H9 (cell line): ENCODE measurements around the gene RNASEH2B. TPM values are rescaled to one million over a fixed set of nuclear protein-coding genes. Genes with fewer than 3 reads are reported as not detected.

Experiments
- DNase-seq: peaks from one replicate; pipeline ENCODE4 v3.0.0-alpha.2; 2017
- H2AFZ ChIP-seq: one replicate; pipeline ENCODE4 v1.6.1; 2013; ENCODE audit warnings: mild to moderate bottlenecking, low read length, control low read depth, moderate library complexity
- H2AK5ac ChIP-seq: 2 replicates; pipeline ENCODE4 v1.6.1; 2013; ENCODE audit warnings: low read length, control low read depth, mixed read lengths; ENCODE audit not compliant: insufficient read length
- H2BK120ac ChIP-seq: one replicate; pipeline ENCODE4 v1.6.1; 2013; ENCODE audit warnings: low read depth, mild to moderate bottlenecking, low read length, control low read depth, inconsistent platforms; ENCODE audit not compliant: poor library complexity, severe bottlenecking
- H2BK12ac ChIP-seq: 2 replicates; pipeline ENCODE4 v1.6.1; 2013; ENCODE audit warnings: low read length, control low read depth, mixed read lengths, low read depth; ENCODE audit not compliant: insufficient read length
- H2BK15ac ChIP-seq: 2 replicates; pipeline ENCODE4 v1.6.1; 2013; ENCODE audit warnings: low read depth, low read length, control low read depth
- H2BK20ac ChIP-seq: one replicate; pipeline ENCODE4 v1.6.1; 2013; ENCODE audit warnings: low read depth, mild to moderate bottlenecking, low read length, control low read depth, inconsistent platforms; ENCODE audit not compliant: poor library complexity, severe bottlenecking
- H2BK5ac ChIP-seq: 2 replicates; pipeline ENCODE4 v1.6.1; 2013; ENCODE audit warnings: low read length, control low read depth, mixed read lengths; ENCODE audit not compliant: insufficient read length
- H3K14ac ChIP-seq: 2 replicates; pipeline ENCODE4 v1.6.1; 2013; ENCODE audit warnings: low read length, control low read depth; ENCODE audit not compliant: insufficient read depth
- H3K18ac ChIP-seq: 2 replicates; pipeline ENCODE4 v1.6.1; 2013; ENCODE audit warnings: low read depth, mild to moderate bottlenecking, mixed read lengths, low read length, control low read depth; ENCODE audit not compliant: insufficient read length
- H3K23ac ChIP-seq: 2 replicates; pipeline ENCODE4 v1.6.1; 2013; ENCODE audit warnings: low read length, control low read depth, mixed read lengths, low read depth; ENCODE audit not compliant: insufficient read length
- H3K23me2 ChIP-seq: 2 replicates; pipeline ENCODE4 v1.6.1; 2013; ENCODE audit warnings: low read depth, mild to moderate bottlenecking, mixed read lengths, low read length, control low read depth; ENCODE audit not compliant: insufficient read length, poor library complexity, severe bottlenecking
- H3K27ac ChIP-seq: 2 replicates; pipeline ENCODE4 v1.5.1; 2013; ENCODE audit warnings: low read length, control low read depth, mixed read lengths, low read depth; ENCODE audit not compliant: insufficient read length
- H3K27me3 ChIP-seq: 2 replicates; pipeline ENCODE4 v1.6.1; 2013; ENCODE audit warnings: low read length, control low read depth, inconsistent platforms; ENCODE audit not compliant: insufficient read depth
- H3K4ac ChIP-seq: 2 replicates; pipeline ENCODE4 v1.6.1; 2013; ENCODE audit warnings: low read depth, mild to moderate bottlenecking, control low read depth, inconsistent platforms, low read length, moderate library complexity
- H3K4me1 ChIP-seq: 2 replicates; pipeline ENCODE4 v1.6.1; 2013; ENCODE audit warnings: low read length, control low read depth, inconsistent platforms; ENCODE audit not compliant: insufficient read depth
- H3K4me2 ChIP-seq: 2 replicates; pipeline ENCODE4 v1.6.1; 2013; ENCODE audit warnings: low read length, control low read depth, mixed read lengths; ENCODE audit not compliant: insufficient read length, insufficient read depth
- H3K56ac ChIP-seq: 2 replicates; pipeline ENCODE4 v1.6.1; 2013; ENCODE audit warnings: low read depth, mild to moderate bottlenecking, mixed read lengths, low read length, control low read depth; ENCODE audit not compliant: insufficient read length
- H3K79me1 ChIP-seq: 2 replicates; pipeline ENCODE4 v1.6.1; 2013; ENCODE audit warnings: low read depth, mild to moderate bottlenecking, moderate library complexity, low read length, control low read depth, inconsistent platforms; ENCODE audit not compliant: insufficient read depth, poor library complexity, severe bottlenecking
- H3K79me2 ChIP-seq: 2 replicates; pipeline ENCODE4 v1.6.1; 2013; ENCODE audit warnings: low read length, control low read depth, inconsistent platforms; ENCODE audit not compliant: insufficient read depth
- H3K9ac ChIP-seq: 2 replicates; pipeline ENCODE4 v1.6.1; 2013; ENCODE audit warnings: low read length, control low read depth, mixed read lengths; ENCODE audit not compliant: insufficient read length; ENCODE audit errors: extremely low read depth
- H3K9me3 ChIP-seq: one replicate; pipeline ENCODE4 v1.6.1; 2013; ENCODE audit warnings: low read depth, low read length, inconsistent platforms; ENCODE audit not compliant: control insufficient read depth
- H3T11ph ChIP-seq: one replicate; pipeline ENCODE4 v1.6.1; 2013; ENCODE audit warnings: mild to moderate bottlenecking, low read length, control low read depth, inconsistent platforms
- H4K20me1 ChIP-seq: one replicate; pipeline ENCODE4 v1.6.1; 2013; ENCODE audit not compliant: control insufficient read depth, insufficient read length, insufficient read depth
- H4K5ac ChIP-seq: 2 replicates; pipeline ENCODE4 v1.6.1; 2013; ENCODE audit warnings: low read depth, mild to moderate bottlenecking, mixed read lengths, low read length, control low read depth; ENCODE audit not compliant: insufficient read length
- H4K8ac ChIP-seq: replicated peaks from 2 replicates; pipeline ENCODE4 v1.6.1; 2013; ENCODE audit warnings: low read length, control low read depth, mixed read lengths, low read depth; ENCODE audit not compliant: insufficient read length
- H4K91ac ChIP-seq: 2 replicates; pipeline ENCODE4 v1.6.1; 2013; ENCODE audit warnings: low read depth, mild to moderate bottlenecking, moderate library complexity, mixed read lengths, low read length, control low read depth; ENCODE audit not compliant: insufficient read length
- H3K27ac Mint-ChIP-seq, 3 experiments: 2 replicates in 2 of 3; 3 replicates in 1 of 3; pipeline ENCODE4 v1.8.0; 2020 to 2021; ENCODE audit warnings: mixed read lengths in 3 of 3, mild to moderate bottlenecking in 1 of 3, moderate library complexity in 1 of 3
- H3K27me3 Mint-ChIP-seq: 2 replicates; pipeline ENCODE4 v1.8.0; 2021; ENCODE audit warnings: low read depth, mild to moderate bottlenecking, moderate library complexity, mixed read lengths
- H3K36me3 Mint-ChIP-seq, 3 experiments: 2 replicates in 2 of 3; 3 replicates in 1 of 3; pipeline ENCODE4 v1.8.0; 2020 to 2021; ENCODE audit warnings: low read depth in 3 of 3, mixed read lengths in 3 of 3; ENCODE audit not compliant: insufficient read depth in 1 of 3
- H3K4me1 Mint-ChIP-seq, 2 experiments: 2 replicates each; pipeline ENCODE4 v1.8.0; 2020; ENCODE audit warnings: mixed read lengths in 2 of 2
- H3K4me3 Mint-ChIP-seq, 2 experiments: 2 replicates in 1 of 2; 3 replicates in 1 of 2; pipeline ENCODE4 v1.8.0; 2020 to 2021; ENCODE audit warnings: mild to moderate bottlenecking in 2 of 2, mixed read lengths in 2 of 2, moderate library complexity in 1 of 2
- H3K9me3 Mint-ChIP-seq, 2 experiments: 2 replicates in 1 of 2; 3 replicates in 1 of 2; pipeline ENCODE4 v1.8.0; 2020; ENCODE audit warnings: mild to moderate bottlenecking in 2 of 2, mixed read lengths in 2 of 2, moderate library complexity in 1 of 2
- CTCF ChIP-seq: fragments of 200-600 bp; sonication (generic); conservative IDR thresholded peaks from 3 replicates; pipeline ENCODE4 v1.8.0; 2021; ENCODE audit warnings: antibody characterized with exemption, mild to moderate bottlenecking
- WGBS: extraction: QIAGEN DNeasy Blood & Tissue Kit; methylation state at CpG from one replicate; pipeline ENCODE4 v1.1.7; 2013; ENCODE audit warnings: missing lambda C conversion rate, low lambda C conversion rate, mixed read lengths; ENCODE audit not compliant: insufficient read length; ENCODE audit errors: extremely low coverage; 5-methylcytosine and 5-hydroxymethylcytosine counted together
- total RNA-seq: library from RNA; stranded (reverse); gene quantifications from 2 replicates; pipeline ENCODE4 v1.2.1, GENCODE V29; 2021

Gene RNASEH2B
- total RNA-seq, 1 experiment from 2014 or later = 53.9 TPM

- no peaks in the 10 kb centered on the region for H3K9me3 ChIP-seq
- no peak for DNase-seq
- no peaks in the 10 kb centered on the region for H3K27me3 ChIP-seq
- H3K23me2 ChIP-seq = no peaks in the 10 kb centered on the region
- no peak overlapping the region for H2BK20ac ChIP-seq
- no peak overlapping the region for H2BK15ac ChIP-seq
- H3K4me3 Mint-ChIP-seq = no peak overlapping the region
- no peak overlapping the region for H3K4me2 ChIP-seq
- no peak overlapping the region for H2BK5ac ChIP-seq
- peaks cover 0 to 6% (median 3%) of the 10 kb centered on the region in 3 experiments; a peak in 3 of 7 replicates for H3K36me3 Mint-ChIP-seq
- H4K91ac ChIP-seq = no peak overlapping the region
- no peak overlapping the region for H3K9ac ChIP-seq
- H2AK5ac ChIP-seq = no peak overlapping the region
- peaks cover 6% of the 10 kb centered on the region; the same call in 1 of the 2 replicates for H3K27me3 Mint-ChIP-seq
- no CpG with 5 or more reads among the region's 1 CpG for WGBS
- H4K20me1 ChIP-seq = no peaks in the 10 kb centered on the region
- no peak overlapping the region for H4K5ac ChIP-seq
- H3K27ac Mint-ChIP-seq = no peak overlapping the region
- no peak overlapping the region for H3K27ac ChIP-seq
- peaks cover 17 to 21% of the 10 kb centered on the region in 2 experiments for H3K9me3 Mint-ChIP-seq
- no peak overlapping the region for H3K56ac ChIP-seq
- no peaks in the 10 kb centered on the region for H3K79me2 ChIP-seq
- TF ChIP-seq CTCF = no peak
- no peaks in the 10 kb centered on the region for H3K4me1 ChIP-seq
- H2AFZ ChIP-seq = no peak overlapping the region
- no peak overlapping the region for H2BK120ac ChIP-seq
- no peak overlapping the region for H3T11ph ChIP-seq
- H3K4ac ChIP-seq = no peak overlapping the region
- H3K18ac ChIP-seq = no peak overlapping the region
- H4K8ac ChIP-seq = no peak overlapping the region
- H3K4me1 Mint-ChIP-seq = peaks cover 4 to 6% of the 10 kb centered on the region in 2 experiments; a peak in 3 of 4 replicates
- H2BK12ac ChIP-seq = no peak overlapping the region
- H3K14ac ChIP-seq = no peak overlapping the region
- H3K79me1 ChIP-seq = no peaks in the 10 kb centered on the region
- H3K23ac ChIP-seq = no peak overlapping the region
These were observed 45.1 kb upstream of the RNASEH2B start for GRCh38 chr13:50864492-50864891.
